GM12892 (cell line): Measurements from ENCODE around the gene COG7.
"Not testable (repeated sequence)": the region's sequence is repeated elsewhere in the genome, so short reads cannot be mapped to it uniquely, and the experiment has no call there.

Source experiments
- DNase-seq: peaks from one replicate; pipeline ENCODE4 v3.0.0; 2011; ENCODE audit not compliant: insufficient read length
- FAIRE-seq: peaks from 2 replicates; lab custom pipeline; 2011; peaks lifted over from hg19 to GRCh38; lab: Jason Lieb, UNC
- POLR2A ChIP-seq: IDR thresholded peaks from 2 replicates; pipeline ENCODE4 v1.6.1; 2011; ENCODE audit warnings: low read depth, low read length, control low read depth
- POLR2AphosphoS5 ChIP-seq: IDR thresholded peaks from 2 replicates; pipeline ENCODE4 v1.6.1; 2011; ENCODE audit warnings: low read depth, low read length, control low read depth
- TAF1 ChIP-seq: IDR thresholded peaks from 2 replicates; pipeline ENCODE4 v1.6.1; 2011; ENCODE audit warnings: low read depth, mild to moderate bottlenecking, control low read depth, low read length, borderline replicate concordance

The COG7 gene

DNA sequence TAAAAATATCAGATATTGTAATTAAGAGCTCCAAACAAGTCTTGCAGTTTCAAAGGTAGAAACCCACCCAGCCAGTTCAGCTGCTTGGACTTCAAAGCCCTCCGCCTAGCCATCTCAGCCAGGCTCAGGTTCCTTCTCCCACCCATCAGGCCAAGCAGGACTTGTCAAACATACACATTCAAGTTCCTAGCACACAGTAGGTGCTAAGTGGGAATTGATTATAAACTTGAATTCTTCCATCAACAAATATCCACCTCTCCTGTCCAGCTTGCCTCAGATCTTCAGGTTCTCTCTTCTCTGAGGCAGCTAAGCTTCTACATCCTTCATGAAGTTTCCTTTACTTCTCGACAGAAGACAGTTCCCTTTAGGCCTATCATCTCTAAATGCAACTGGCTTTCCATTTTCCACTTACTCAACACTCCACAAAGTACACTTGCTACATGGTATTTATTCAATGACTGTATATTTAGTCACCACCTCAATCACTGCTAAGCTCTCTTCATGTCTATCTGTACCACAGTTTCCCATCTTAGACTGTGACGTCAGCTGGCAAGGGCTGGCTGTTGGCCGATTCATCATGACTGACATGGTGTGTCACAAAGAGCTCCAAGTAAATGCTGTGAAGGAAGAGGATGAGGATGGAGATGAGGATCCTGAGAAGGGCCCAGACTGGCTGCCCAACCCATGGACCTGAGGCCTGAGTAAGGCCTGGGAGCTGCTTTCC, 13.3 kb upstream of the COG7 start:
- FAIRE-seq = no peak
- TF ChIP-seq POLR2A (no peak), POLR2AphosphoS5 (no peak; the same call in 1 of the 2 replicates), TAF1 (no peak)
- no peak for DNase-seq

DNA sequence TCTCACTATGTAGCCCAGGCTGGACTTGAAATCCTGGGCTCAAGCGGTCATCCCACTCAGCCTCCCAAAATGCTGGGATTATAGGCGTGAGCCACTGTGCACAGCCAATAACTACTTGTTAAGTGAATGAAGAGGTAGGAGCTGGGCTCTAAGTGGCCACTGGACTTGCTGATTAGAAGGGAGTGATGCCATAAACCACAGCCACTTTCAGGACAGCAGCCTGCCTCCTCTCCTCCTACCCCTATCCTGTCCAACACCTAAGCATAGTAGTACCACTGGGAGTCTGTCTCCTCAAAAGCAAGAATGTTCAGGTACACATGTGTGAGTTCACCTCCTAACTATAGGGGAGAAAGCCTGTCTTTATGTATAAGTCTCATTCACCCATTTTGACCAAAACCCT, 12.2 kb upstream of the COG7 start:
- FAIRE-seq (no peak), DNase-seq (no peak)
- TF ChIP-seq TAF1 (no peak), POLR2AphosphoS5 (peak; percentile 75; the same call in 1 of the 2 replicates), POLR2A (no peak; the same call in 1 of the 2 replicates)

GRCh38 chr16:23464196-23464595, 11.2 kb upstream of the COG7 start:
- FAIRE-seq = no peak
- TF ChIP-seq TAF1 (no peak), POLR2A (no peak), POLR2AphosphoS5 (no peak)
- DNase-seq = no peak

DNA sequence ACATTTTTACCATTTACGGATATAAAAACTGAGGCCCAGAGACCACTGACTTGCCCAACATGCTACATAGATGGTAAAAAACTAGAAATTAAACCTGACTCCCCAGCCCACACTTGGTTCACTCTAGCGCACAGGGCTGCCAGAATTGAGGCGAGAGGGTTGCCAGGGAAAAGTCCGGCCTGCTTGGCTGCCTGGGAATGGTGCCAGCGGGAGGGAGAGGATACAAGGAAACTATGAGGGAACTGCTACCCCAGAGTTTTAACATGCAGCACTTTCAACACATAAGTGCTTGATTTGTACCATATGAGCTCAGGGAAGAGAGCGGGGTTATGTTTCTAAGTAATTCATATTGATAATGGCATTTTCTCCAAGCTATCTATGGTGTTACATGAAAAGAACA, 10.0 kb upstream of the COG7 start:
- not testable (repeated sequence) for FAIRE-seq, DNase-seq

DNA sequence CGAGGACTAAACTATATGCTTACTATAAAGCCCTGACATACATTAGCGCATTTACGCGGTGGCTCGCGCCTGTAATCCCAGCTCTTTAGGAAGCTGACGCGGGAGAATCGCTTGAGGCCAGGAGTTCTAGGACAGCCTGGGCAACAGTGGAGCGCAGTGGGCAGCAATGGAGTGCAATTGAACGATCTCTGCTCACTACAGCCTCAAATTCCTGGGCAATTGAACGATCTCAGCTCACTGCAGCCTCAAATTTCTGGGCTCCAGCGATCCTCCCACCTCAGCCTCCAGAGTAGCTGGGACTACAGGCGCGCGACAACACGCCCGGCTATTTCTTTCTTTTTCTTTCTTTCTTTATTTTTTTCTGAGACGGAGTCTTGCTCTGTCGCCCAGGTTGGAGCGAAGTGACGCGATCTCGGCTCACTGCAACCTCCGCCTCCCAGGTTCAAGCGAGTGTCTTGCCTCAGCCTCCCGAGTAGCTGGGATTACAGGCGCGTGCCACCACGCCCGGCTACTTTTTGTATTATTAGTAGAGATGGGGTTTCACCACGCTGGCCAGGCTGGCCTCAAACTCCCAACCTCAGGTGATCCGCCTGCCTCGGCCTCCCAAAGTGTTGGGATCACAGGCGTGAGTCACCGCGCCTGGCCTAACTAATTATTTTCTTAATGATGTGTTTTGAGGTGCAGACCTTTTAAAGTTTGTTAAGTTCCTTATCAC, 506 bp upstream of the COG7 start:
- no peak for TF ChIP-seq POLR2AphosphoS5
- no peak for TF ChIP-seq TAF1
- TF ChIP-seq POLR2A = no peak
- FAIRE-seq (no peak), DNase-seq (no peak)

- DNase-seq (no peak), FAIRE-seq (no peak)
- TF ChIP-seq POLR2A (no peak), POLR2AphosphoS5 (no peak), TAF1 (no peak)
Observed at GRCh38 chr16:23452221-23452571, 793 bp downstream of the COG7 start.

DNA sequence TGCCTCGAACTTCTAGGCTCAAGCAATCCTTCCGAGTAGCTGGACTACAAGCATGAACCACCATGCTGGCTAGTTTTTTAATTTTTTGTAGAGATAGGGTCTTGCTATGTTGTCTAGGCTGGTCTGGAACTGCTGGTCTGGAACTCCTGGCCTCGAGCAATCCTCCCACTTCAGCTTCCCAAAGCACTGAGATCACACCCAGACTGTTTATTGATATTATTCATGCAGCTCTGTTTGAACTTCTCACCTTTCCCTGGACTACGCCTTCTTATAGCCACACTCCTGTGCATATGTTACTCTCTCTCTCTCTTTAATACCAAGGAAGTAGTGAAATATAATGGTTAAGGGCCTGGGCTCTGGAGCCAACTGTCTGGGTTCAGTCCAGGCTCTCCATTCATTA, 4.6 kb downstream of the COG7 start:
- FAIRE-seq = no peak

GRCh38 chr16:23437542-23437941, 15.4 kb downstream of the COG7 start:
- DNase-seq, FAIRE-seq: not testable (repeated sequence)

More for the DNA sequence above, 4.6 kb downstream of the COG7 start:
- no peak for DNase-seq
- TF ChIP-seq POLR2A = no peak
- no peak for TF ChIP-seq TAF1
- no peak for TF ChIP-seq POLR2AphosphoS5

DNA sequence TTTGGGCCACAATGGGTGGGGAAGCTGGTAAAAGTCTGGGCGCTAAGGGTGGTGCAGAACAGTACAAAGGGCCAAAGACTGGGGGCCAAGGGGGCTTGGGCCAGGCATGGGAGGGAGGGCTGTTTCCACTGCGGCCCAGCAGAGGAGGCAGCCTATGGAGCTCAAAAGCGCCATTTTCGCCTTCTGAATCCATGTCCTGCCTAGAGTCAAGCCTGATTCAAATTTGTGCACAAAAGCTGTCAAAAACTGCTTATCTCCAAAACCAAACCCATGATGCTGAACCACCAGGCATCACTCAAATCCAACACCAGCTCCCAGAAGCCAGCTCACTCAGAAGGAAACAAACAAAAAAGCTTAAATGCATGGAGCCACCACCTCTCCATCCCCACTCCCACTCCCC, 16.0 kb downstream of the COG7 start:
- TF ChIP-seq TAF1 (no peak), POLR2A (no peak), POLR2AphosphoS5 (no peak)
- FAIRE-seq (no peak), DNase-seq (no peak)

GRCh38 chr16:23435500-23435899, 17.5 kb downstream of the COG7 start:
- no peak for TF ChIP-seq POLR2A
- TF ChIP-seq POLR2AphosphoS5 = no peak
- TF ChIP-seq TAF1 = no peak
- peak; percentile 75 for FAIRE-seq
- DNase-seq = peak; percentile 43

DNA sequence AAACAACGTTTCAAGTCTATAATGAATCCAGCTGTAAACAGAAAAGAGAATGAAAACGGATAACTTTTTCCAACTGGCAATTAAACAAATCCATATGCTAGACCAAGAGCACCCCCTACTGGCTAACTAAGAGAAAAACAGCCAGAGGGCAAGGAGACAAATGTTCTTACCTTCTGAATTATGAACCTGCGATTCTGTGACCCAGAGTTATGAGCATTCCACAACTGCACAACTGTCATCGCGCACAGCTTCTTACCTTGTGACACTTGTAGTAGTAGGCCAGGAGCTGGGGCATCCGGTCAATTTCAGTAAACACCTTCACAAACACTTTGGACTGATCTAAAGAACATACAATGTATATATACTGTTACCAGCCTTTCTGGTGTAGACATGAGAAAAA, 18.6 kb downstream of the COG7 start:
- TF ChIP-seq POLR2AphosphoS5 (no peak), POLR2A (no peak), TAF1 (no peak)
- FAIRE-seq (peak; percentile 74), DNase-seq (no peak)

DNA sequence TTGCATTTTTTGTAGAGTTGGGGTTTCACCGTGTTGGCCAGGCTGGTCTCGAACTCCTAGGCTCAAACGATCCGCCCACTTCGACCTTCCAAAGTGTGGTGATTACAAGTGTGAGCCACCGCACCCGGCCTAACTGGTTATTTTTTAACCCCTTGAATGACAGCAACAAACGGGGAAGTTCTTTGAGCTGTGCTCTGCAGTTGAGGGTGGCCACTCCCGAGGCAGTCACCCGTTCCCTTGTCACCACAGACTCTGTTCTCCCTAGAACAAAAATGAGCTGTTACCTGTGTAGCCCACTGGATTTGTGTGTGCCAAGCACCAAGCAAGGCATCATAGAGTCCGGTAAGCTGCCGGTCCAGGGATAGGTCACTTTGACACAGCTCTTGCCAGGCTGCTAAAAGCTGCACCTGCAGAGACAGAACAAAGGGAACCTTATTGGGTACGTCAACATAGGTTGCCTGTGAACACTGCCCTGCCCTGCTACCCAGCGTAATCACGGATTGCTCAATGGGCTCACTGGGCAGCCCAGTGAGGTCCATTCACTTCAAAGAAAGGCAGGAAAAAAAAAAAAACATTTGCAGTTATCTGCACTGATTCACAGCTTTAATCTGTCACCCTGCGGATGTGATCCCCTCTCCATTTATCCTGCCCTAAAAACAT, 19.6 kb downstream of the COG7 start:
- FAIRE-seq (no peak), DNase-seq (no peak)
- TF ChIP-seq TAF1 (no peak), POLR2A (no peak), POLR2AphosphoS5 (no peak)
